ENCODE data around the gene SLC38A7.

GRCh38 chr16:58678269-58678668, 6.3 kb downstream of the SLC38A7 start:
- TF ChIP-seq CTCF (IDR thresholded peaks at IDR 0.05) (no peak), POLR2A (IDR thresholded peaks at IDR 0.05) (no peak), POLR2AphosphoS5 (IDR thresholded peaks at IDR 0.05; ENCODE audit: insufficient read depth in 1 of 2, low read depth in 1 of 2) (no peak)
